GM21367 (cell line): ENCODE results near the gene GRIN3B.
"Not testable (repeated sequence)": the region's sequence is repeated elsewhere in the genome, so short reads cannot be mapped to it uniquely, and the experiment has no call there.

Experiments
- ATAC-seq: cut with Tn5 transposase; IDR thresholded peaks from one replicate; pipeline ENCODE4 v1.9.1; 2021; ENCODE audit not compliant: unreplicated experiment

Gene GRIN3B

DNA sequence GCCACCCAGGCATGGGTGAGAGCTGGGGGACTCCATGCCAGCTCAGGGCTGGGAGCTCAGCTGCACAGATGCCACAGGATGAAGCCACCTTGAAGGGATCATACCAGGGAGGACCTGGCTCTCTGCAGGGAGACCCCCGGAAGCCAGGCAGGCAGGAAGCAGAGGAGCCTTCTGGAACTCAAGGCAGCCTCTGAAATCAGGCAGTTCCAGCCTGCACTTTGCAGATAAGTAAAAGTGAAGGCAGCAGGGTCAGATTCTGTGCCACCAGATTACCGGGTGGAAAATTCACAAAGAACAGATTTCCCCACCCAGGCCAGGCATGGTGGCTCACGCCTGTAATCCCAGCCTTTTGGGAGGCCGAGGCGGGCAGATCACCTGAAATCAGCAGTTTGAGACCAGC lies 18.2 kb downstream of the GRIN3B start:
- no peak for ATAC-seq

- no peak for ATAC-seq
These were observed 18.9 kb downstream of the GRIN3B start for GRCh38 chr19:1018932-1019615.

DNA sequence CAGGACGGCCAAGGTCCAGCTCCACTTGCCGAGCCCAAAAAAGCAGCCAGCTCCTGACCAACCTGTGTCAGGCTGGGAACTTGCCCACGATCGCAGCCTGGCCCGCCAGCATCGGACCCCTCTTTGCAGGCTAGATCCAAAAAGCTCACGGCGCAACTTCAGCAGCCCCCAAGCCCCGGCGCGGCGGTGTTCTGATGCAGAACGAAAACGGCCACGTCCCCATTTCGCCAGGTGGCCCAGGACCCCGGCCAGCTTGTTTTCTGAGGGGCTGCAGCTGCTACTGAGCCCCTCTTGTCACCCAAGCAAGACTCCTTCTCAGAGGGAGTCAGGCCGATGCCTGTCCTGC lies 19.4 kb downstream of the GRIN3B start:
- ATAC-seq = no peak

DNA sequence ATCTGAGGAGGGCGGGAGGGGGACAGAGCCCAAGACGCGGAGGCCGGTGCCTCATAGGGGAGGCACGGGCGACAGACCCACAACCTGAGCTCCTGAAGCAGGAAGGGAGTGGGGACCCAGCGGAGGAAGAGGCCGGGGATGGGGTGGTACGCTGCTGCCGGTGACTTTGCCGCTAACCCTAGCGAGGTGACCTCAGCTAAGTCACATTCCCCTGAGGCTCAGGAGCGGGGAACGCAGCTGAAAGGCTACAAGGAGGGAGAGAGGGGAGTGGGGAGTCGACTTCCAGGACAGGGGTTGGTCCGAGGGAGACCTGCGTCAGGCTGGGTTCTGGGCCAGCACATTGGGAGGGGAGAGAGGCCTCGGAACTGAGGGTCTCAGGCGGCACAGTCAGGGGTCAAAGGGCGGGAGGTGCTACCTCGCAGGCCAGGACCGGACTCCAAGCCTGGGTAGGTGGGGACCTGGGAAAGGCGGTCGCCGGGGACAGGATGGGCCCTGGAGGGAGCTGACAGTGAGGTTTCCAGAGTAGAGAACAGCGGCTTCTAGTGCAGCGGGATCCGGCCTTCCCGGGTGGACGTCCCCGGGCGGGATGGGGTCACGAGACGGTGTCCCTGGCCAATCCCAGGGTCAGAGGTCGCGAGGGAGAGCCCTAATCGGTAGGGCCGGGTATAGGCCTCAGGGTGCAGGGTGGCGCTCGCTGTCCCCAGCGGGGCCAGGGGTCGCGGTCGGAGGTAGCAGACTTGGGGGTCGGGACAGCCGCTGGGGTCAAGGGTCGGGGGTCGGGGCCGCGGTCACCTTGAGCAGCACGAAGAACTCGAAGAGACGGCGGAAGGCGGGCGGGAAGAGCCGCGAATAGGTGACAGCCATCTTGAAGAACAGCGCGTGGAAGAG lies 20.0 kb downstream of the GRIN3B start:
- ATAC-seq = peak; percentile 2

- peak; percentile 64 for ATAC-seq
These were observed 20.7 kb downstream of the GRIN3B start, which contains the start of gene TMEM259 for GRCh38 chr19:1020868-1021425. TMEM259 (minus strand) TSS chr19:1021123; CDS start chr19:1020996, 127 bp downstream.

DNA sequence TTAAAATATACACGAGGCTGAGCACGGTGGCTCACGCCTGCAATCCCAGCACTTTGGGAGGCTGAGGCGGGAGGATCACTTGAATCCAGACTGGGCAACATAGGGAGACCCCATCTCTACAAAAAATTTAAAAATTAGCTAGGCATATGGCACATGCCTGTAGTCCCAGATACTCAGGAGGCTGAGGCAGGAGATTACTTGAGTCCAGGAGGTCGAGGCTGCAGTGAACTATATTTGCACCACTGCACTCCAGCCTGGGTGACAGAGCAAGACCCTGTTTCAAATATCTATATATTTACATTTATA lies 23.6 kb downstream of the GRIN3B start:
- not testable (repeated sequence) for ATAC-seq

DNA sequence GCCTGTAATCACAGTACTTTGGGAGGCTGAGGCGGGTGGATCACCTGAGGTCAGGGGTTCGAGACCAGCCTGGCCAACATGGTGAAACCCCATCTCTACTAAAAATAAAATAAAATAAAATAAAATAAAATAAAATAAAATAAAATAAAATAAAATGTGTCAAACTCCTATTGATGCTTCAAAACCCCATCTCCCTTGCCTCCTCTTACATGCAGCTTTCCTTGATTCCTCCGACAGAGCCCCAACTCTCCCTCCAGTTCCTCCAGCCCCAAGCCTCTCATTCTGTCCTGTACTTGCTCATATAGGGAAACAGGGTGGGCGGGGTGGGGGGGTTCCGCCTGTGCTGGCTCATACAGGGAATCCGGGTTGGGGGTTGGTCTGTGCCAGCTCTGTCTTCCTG lies 24.9 kb downstream of the GRIN3B start:
- ATAC-seq = not testable (repeated sequence)

- ATAC-seq = peak; percentile 41
These were observed 26.0 kb downstream of the GRIN3B start, which contains the start of gene CNN2 for GRCh38 chr19:1025960-1026782. CNN2 (plus strand) TSS chr19:1026608; CDS start chr19:1026662, 54 bp downstream.

DNA sequence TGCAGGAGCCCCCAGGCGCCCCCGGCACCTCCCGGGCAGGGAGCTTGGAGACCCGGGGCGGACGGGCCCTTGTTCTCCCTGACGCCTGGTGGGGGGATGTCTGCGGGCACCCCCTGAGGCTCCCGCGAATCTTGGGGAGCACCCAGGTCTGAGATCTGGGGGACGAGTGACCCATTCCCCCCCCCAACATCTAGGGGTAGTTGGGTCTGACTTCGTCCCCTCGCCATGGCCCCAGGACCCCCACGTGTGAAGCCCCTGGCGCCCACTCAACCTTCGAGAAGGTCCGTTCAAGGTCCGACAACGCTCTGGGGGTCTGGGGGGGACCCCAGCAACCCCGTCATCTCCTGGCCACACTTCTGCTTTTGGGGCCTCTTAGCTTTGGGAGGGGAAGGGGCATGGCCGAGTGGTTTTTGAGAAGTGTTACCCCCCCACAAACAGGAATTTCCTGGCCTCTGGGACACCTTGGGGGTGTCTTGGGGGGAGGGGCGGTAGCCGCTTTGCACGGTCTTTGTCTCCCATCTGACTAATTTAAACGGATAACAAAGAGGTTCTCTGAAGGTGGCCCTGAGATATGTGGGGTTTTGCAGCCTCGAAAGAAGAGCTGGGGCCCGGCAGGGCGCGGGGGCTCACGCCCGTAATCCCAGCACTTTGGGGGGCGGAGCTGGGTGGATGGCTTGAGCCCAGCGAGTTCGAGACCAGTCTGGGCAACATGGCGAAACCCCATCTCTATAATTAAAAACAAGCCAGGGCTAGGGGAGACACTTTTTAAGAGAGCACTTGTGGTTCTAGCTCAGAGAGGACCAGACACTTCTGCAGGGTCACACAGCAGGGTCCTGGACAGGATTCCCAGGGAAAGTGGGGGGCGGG lies 26.8 kb downstream of the GRIN3B start:
- no peak for ATAC-seq

DNA sequence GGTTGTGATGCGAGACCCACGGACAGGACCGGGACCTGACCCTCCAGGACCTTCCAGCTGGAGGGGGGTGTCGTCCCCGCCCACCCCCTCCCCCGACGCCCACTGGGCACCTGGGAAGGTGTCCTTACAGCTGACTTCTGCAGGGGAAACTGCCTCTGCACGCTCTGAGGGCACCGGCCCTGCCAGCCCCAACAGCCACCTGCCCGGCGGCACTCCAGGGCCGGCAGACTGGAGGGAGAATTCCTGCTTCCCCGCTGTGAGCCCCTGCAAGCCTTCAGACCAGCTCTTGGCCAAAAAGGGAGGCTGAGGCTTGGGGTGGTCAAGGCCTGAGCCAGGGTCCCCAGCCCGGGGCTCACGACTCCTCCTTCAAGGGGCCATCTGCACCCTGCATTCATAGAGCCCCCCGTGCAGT lies 27.4 kb downstream of the GRIN3B start:
- ATAC-seq = no peak

- ATAC-seq = no peak
These were observed 28.1 kb downstream of the GRIN3B start for GRCh38 chr19:1028062-1028926.

GRCh38 chr19:1032264-1032867 lies 32.1 kb downstream of the GRIN3B start:
- no peak for ATAC-seq

DNA sequence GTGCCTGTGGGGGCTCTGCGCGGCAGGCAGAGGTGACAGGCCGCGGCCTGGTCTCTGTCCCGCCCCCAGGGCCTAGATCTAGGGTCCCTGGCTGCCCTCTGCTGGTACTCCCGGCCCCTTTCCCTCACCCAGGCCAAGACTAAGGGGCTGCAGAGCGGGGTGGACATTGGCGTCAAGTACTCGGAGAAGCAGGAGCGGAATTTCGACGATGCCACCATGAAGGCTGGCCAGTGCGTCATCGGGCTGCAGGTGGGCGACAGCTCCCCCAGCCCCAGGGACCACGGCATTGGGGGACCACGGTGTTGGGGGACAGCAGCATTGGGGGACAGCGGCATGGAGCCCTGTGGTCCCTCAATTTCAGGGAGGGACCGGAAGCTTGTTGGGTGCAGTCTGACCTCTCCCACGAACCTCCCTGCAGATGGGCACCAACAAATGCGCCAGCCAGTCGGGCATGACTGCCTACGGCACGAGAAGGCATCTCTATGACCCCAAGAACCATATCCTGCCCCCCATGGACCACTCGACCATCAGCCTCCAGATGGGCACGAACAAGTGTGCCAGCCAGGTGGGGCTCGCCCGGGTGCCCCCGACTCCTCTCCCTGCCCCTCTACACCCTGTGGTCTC lies 35.9 kb downstream of the GRIN3B start:
- ATAC-seq = no peak

- ATAC-seq = no peak
These were observed 37.4 kb downstream of the GRIN3B start for GRCh38 chr19:1037621-1038064.

GRCh38 chr19:1038978-1039645 lies 38.9 kb downstream of the GRIN3B start:
- no peak for ATAC-seq

- ATAC-seq = peak; percentile 59
These were observed 39.6 kb downstream of the GRIN3B start, which contains the start of gene ABCA7 for GRCh38 chr19:1039646-1040475. ABCA7 (plus strand) TSS chr19:1040107; CDS start chr19:1041362, 1,255 bp downstream.
